Fibroblast of pulmonary artery (primary cell): Measurements from ENCODE around the gene ANTXRL.
"Not testable (repeated sequence)": the region's sequence is repeated elsewhere in the genome, so short reads cannot be mapped to it uniquely, and the experiment has no call there.

Experiments
- DNase-seq: peaks from one replicate; pipeline ENCODE4 v3.0.0-alpha.2; 2010; ENCODE audit warnings: low read depth
- H3K4me3 ChIP-seq: replicated peaks from 2 replicates; pipeline ENCODE4 v1.5.1; 2011; ENCODE audit warnings: low read depth, mild to moderate bottlenecking, control low read depth, low read length, moderate library complexity
- CTCF ChIP-seq: IDR thresholded peaks from 2 replicates; pipeline ENCODE4 v1.5.1; 2011; ENCODE audit warnings: mild to moderate bottlenecking, control low read depth, low read length, inconsistent platforms; ENCODE audit errors: missing control alignments

ANTXRL gene

GRCh38 chr10:46311501-46311951 is 24.7 kb downstream of the ANTXRL start:
- DNase-seq: no peak
- no peak for TF ChIP-seq CTCF
- H3K4me3 ChIP-seq: no peak overlapping the region

GRCh38 chr10:46311961-46312431 is 25.2 kb downstream of the ANTXRL start:
- not testable (repeated sequence) for H3K4me3 ChIP-seq, DNase-seq

- DNase-seq: no peak
- no peak for TF ChIP-seq CTCF
Measured at GRCh38 chr10:46312953-46313352, 26.2 kb downstream of the ANTXRL start.

GRCh38 chr10:46314071-46314470 is 27.3 kb downstream of the ANTXRL start:
- no peak for DNase-seq
- no peak overlapping the region for H3K4me3 ChIP-seq
- TF ChIP-seq CTCF: no peak

More at GRCh38 chr10:46312953-46313352, 26.2 kb downstream of the ANTXRL start:
- no peak overlapping the region for H3K4me3 ChIP-seq

- peak; percentile 55 for DNase-seq
- not testable (repeated sequence) for H3K4me3 ChIP-seq
Measured at GRCh38 chr10:46315071-46315860, 28.5 kb downstream of the ANTXRL start.

GRCh38 chr10:46317370-46317769 is 30.6 kb downstream of the ANTXRL start:
- H3K4me3 ChIP-seq: no peak overlapping the region
- DNase-seq: no peak
- no peak for TF ChIP-seq CTCF

GRCh38 chr10:46317889-46318288 is 31.1 kb downstream of the ANTXRL start:
- no peak overlapping the region for H3K4me3 ChIP-seq
- TF ChIP-seq CTCF: no peak
- no peak for DNase-seq

GRCh38 chr10:46318799-46319198 is 32.0 kb downstream of the ANTXRL start:
- no peak overlapping the region for H3K4me3 ChIP-seq
- TF ChIP-seq CTCF: no peak
- DNase-seq: no peak
